Type B pancreatic cell (in vitro differentiated cells): ENCODE results near the gene CACNA1S. TPM values are rescaled to one million over a fixed set of nuclear protein-coding genes. Genes with fewer than 3 reads are reported as not detected.

Experiments used
- DNase-seq: peaks from one replicate; pipeline ENCODE4 v3.0.0; 2021; ENCODE audit warnings: mixed read lengths; ENCODE audit not compliant: unreplicated experiment; ENCODE audit errors: extremely low spot score
- H3K27ac Mint-ChIP-seq: 2 replicates; pipeline ENCODE4 v1.8.0; 2021; ENCODE audit warnings: mild to moderate bottlenecking, mixed read lengths
- H3K27me3 Mint-ChIP-seq: 2 replicates; pipeline ENCODE4 v1.8.0; 2021; ENCODE audit warnings: mixed read lengths
- H3K36me3 Mint-ChIP-seq: 2 replicates; pipeline ENCODE4 v1.8.0; 2021; ENCODE audit warnings: mixed read lengths
- H3K4me1 Mint-ChIP-seq: one replicate; pipeline ENCODE4 v1.8.0; 2021; ENCODE audit warnings: mixed read lengths; ENCODE audit not compliant: unreplicated experiment
- H3K4me3 Mint-ChIP-seq: 2 replicates; pipeline ENCODE4 v1.8.0; 2021; ENCODE audit warnings: mild to moderate bottlenecking, mixed read lengths
- H3K9me3 Mint-ChIP-seq: 2 replicates; pipeline ENCODE4 v1.8.0; 2021; ENCODE audit warnings: mixed read lengths
- CTCF ChIP-seq: fragments of 200-600 bp; sonication (generic); conservative IDR thresholded peaks from 2 replicates; pipeline ENCODE4 v1.5.0; 2021; ENCODE audit warnings: antibody characterized with exemption, mild to moderate bottlenecking
- total RNA-seq: library from RNA; stranded (reverse); gene quantifications from 2 replicates; pipeline ENCODE4 v1.2.1, GENCODE V29; 2021; ENCODE audit warnings: low replicate concordance

Gene CACNA1S
- total RNA-seq, 1 donor from 2014 or later: 0.12 TPM

GRCh38 chr1:201024625-201024998 is 87.6 kb downstream of the CACNA1S start:
- Mint-ChIP-seq H3K27me3 (peaks cover 17% of the 10 kb centered on the region), H3K4me3 (no peak overlapping the region), H3K4me1 (peaks cover 32% of the 10 kb centered on the region), H3K9me3 (no peaks in the 10 kb centered on the region), H3K36me3 (no peaks in the 10 kb centered on the region), H3K27ac (no peak overlapping the region)
- no peak for TF ChIP-seq CTCF
- DNase-seq: no peak

GRCh38 chr1:201023920-201024624 is 88.2 kb downstream of the CACNA1S start:
- TF ChIP-seq CTCF: no peak
- no peak for DNase-seq
- H3K4me1 Mint-ChIP-seq: peaks cover 37% of the 10 kb centered on the region
- no peak overlapping the region for H3K27ac Mint-ChIP-seq
- H3K9me3 Mint-ChIP-seq: no peaks in the 10 kb centered on the region
- H3K36me3 Mint-ChIP-seq: no peaks in the 10 kb centered on the region
- peak overlapping the region; percentile 64 for H3K4me3 Mint-ChIP-seq
- peaks cover 17% of the 10 kb centered on the region for H3K27me3 Mint-ChIP-seq

GRCh38 chr1:201023517-201023902 is 88.7 kb downstream of the CACNA1S start, which contains the start of gene KIF21B:
KIF21B (minus strand) TSS chr1:201023714; CDS start chr1:201023383, 331 bp downstream.
- Mint-ChIP-seq H3K27ac (peak within 1 kb of the TSS; percentile 32), H3K9me3 (no peaks in the 10 kb centered on the region), H3K4me1 (peaks cover 37% of the 10 kb centered on the region), H3K4me3 (peak within 1 kb of the TSS; percentile 87), H3K27me3 (peaks cover 17% of the 10 kb centered on the region), H3K36me3 (no peaks in the 10 kb centered on the region)
- no peak for TF ChIP-seq CTCF
- peak; percentile 88 for DNase-seq

- H3K27ac Mint-ChIP-seq: peak overlapping the region; percentile 32
- H3K27me3 Mint-ChIP-seq: peaks cover 17% of the 10 kb centered on the region
- no peak for TF ChIP-seq CTCF
- peak overlapping the region; percentile 87 for H3K4me3 Mint-ChIP-seq
- no peaks in the 10 kb centered on the region for H3K36me3 Mint-ChIP-seq
- H3K9me3 Mint-ChIP-seq: no peaks in the 10 kb centered on the region
- DNase-seq: no peak
- peaks cover 37% of the 10 kb centered on the region for H3K4me1 Mint-ChIP-seq
These were observed 89.3 kb downstream of the CACNA1S start for GRCh38 chr1:201022820-201023516.

DNA sequence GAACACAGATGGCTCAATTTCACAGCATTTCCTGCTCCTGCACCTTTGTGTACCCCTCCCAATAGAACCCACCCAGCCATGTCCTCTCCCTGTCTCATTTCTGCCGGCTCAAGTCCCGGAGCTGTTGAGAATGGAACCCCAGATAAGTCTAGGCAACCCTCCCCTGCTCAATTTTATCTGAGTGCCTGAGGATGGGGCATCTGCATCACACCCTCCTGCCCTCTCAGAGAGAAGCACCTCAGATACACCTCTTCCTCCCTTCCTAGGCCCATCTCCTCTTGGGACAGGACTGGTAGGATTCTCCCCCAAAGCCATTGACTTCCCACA is 89.8 kb downstream of the CACNA1S start:
- H3K4me1 Mint-ChIP-seq: peaks cover 37% of the 10 kb centered on the region
- no peak for DNase-seq
- peak overlapping the region; percentile 32 for H3K27ac Mint-ChIP-seq
- H3K27me3 Mint-ChIP-seq: peaks cover 17% of the 10 kb centered on the region
- no peaks in the 10 kb centered on the region for H3K36me3 Mint-ChIP-seq
- H3K4me3 Mint-ChIP-seq: peak overlapping the region; percentile 87
- TF ChIP-seq CTCF: no peak
- H3K9me3 Mint-ChIP-seq: no peaks in the 10 kb centered on the region
